Activated T-helper 17 cell treated with anti-CD3 and anti-CD28 coated beads, Interleukin-2, amount 50 U/mL, for 72 hours (primary cell): ENCODE results near the gene DDN. TPM values are rescaled to one million over a fixed set of nuclear protein-coding genes. Genes with fewer than 3 reads are reported as not detected.

Experiments used
- ATAC-seq: fragments of 150-1000 bp; cut with Tn5 transposase; replicated peaks from 2 replicates; pipeline ENCODE4 v1.10.0; 2021; ENCODE audit warnings: mild to moderate bottlenecking, moderate library complexity
- H3K27ac Mint-ChIP-seq: one replicate; pipeline ENCODE4 v1.8.0; 2022; ENCODE audit warnings: mixed read lengths
- H3K27me3 Mint-ChIP-seq: one replicate; pipeline ENCODE4 v1.8.0; 2022; ENCODE audit warnings: mixed read lengths
- H3K36me3 Mint-ChIP-seq: one replicate; pipeline ENCODE4 v1.8.0; 2022; ENCODE audit warnings: low read depth, mild to moderate bottlenecking, mixed read lengths
- H3K4me1 Mint-ChIP-seq: one replicate; pipeline ENCODE4 v1.8.0; 2022; ENCODE audit warnings: mixed read lengths
- H3K4me3 Mint-ChIP-seq: one replicate; pipeline ENCODE4 v1.8.0; 2022; ENCODE audit warnings: mild to moderate bottlenecking, mixed read lengths
- H3K9me3 Mint-ChIP-seq: one replicate; pipeline ENCODE4 v1.8.0; 2022; ENCODE audit warnings: mixed read lengths
- total RNA-seq, 2 donors: library from RNA; stranded (reverse); gene quantifications; one replicate each; pipeline ENCODE4 v1.2.3, GENCODE V29; 2022

DDN gene
- total RNA-seq, result 1 to 10 TPM in 1 of 2 donors, under 1 TPM in 1; 0.32 to 1.5 TPM

GRCh38 chr12:48999371-49000131 lies at the start of gene DDN:
DDN (minus strand) TSS chr12:48999375; CDS start chr12:48999287, 88 bp downstream.
- H3K9me3 Mint-ChIP-seq, result no peaks in the 10 kb centered on the region
- peak within 1 kb of the TSS; percentile 68 for H3K4me3 Mint-ChIP-seq
- H3K27ac Mint-ChIP-seq, result no peak within 1 kb of the TSS
- peaks cover 29% of the 10 kb centered on the region for H3K27me3 Mint-ChIP-seq
- peaks cover 14% of the 10 kb centered on the region for H3K4me1 Mint-ChIP-seq
- peak; percentile 49 for ATAC-seq
- H3K36me3 Mint-ChIP-seq, result peaks cover 45% of the 10 kb centered on the region

DNA sequence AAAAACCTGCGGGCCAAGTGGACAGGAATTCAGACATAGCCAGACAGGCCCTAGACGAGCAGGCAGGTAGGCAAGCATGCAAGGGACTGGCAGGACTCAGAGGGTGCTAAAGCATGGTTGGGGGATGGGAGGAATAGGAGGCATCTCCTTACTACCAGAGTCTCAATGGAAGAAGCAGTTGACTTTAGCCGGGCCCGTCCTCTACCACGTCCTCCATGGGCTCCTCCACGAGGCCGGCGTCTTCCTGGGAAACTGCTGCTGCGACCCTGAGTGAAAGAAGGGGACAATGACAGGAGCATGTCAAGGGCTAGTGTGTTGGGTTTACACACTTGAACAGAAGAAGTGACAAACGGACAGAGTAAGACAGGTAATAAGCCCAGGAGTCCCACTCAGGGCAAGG lies 49.8 kb upstream of the DDN start:
- no peak overlapping the region for H3K27ac Mint-ChIP-seq
- H3K36me3 Mint-ChIP-seq, result peaks cover 100% of the 10 kb centered on the region
- H3K27me3 Mint-ChIP-seq, result no peaks in the 10 kb centered on the region

GRCh38 chr12:49046129-49046895 lies 47.1 kb upstream of the DDN start:
- no peaks in the 10 kb centered on the region for H3K4me1 Mint-ChIP-seq
- no peak overlapping the region for H3K4me3 Mint-ChIP-seq
- H3K27me3 Mint-ChIP-seq, result no peaks in the 10 kb centered on the region
- H3K9me3 Mint-ChIP-seq, result no peaks in the 10 kb centered on the region
- no peak for ATAC-seq
- H3K27ac Mint-ChIP-seq, result no peak overlapping the region
- H3K36me3 Mint-ChIP-seq, result peaks cover 100% of the 10 kb centered on the region

More for the DNA sequence above, 49.8 kb upstream of the DDN start:
- Mint-ChIP-seq H3K9me3 (no peaks in the 10 kb centered on the region), H3K4me1 (peaks cover 6% of the 10 kb centered on the region), H3K4me3 (no peak overlapping the region)
- no peak for ATAC-seq

DNA sequence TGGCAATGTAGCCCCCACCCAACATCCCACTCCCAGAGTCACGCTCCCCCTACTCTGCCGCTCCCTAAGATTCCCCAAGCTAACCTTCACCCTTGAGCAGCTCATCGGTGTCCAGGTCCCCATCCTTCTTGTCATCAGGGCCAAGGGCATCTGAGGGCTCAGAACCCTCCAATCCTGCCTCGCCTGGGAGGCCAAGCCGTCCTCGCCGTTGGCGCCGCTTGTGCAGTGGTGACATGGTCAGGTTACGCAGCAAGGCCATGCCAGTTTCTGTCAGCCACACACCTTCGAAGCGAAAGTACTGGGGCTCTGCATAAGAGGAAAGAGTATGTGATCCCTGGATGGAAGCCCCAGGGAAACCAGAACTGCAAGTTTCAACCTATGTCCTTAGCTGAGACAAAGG lies 45.5 kb upstream of the DDN start:
- Mint-ChIP-seq H3K27me3 (no peaks in the 10 kb centered on the region), H3K27ac (no peak overlapping the region), H3K36me3 (peaks cover 98% of the 10 kb centered on the region), H3K4me1 (no peaks in the 10 kb centered on the region), H3K9me3 (no peaks in the 10 kb centered on the region), H3K4me3 (no peak overlapping the region)
- no peak for ATAC-seq

DNA sequence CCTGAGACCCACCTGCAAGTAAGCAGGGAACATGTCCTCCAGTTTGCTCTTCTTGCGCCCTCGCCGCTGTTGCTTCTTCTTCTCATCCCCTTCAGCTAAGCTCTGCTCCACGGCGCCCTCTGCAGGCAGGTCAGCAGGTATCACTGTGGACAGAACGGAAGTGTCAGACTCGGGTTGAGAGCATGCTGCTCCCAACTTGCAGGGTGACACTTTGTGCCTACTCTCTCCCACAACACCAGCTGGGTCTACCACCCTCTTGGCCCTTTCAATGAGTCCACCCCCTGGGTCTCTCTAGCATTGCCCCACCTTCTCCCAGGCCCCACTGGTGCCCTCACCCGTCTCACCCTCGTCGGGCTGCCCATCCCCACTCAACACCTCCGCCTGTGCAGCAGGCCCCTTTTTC lies 44.7 kb upstream of the DDN start:
- Mint-ChIP-seq H3K9me3 (no peaks in the 10 kb centered on the region), H3K4me1 (no peaks in the 10 kb centered on the region), H3K4me3 (no peak overlapping the region), H3K36me3 (peaks cover 98% of the 10 kb centered on the region), H3K27me3 (no peaks in the 10 kb centered on the region), H3K27ac (no peak overlapping the region)
- ATAC-seq, result peak; percentile 81

GRCh38 chr12:49043241-49043640 lies 44.1 kb upstream of the DDN start:
- H3K36me3 Mint-ChIP-seq, result peaks cover 98% of the 10 kb centered on the region
- H3K4me1 Mint-ChIP-seq, result no peaks in the 10 kb centered on the region
- no peak for ATAC-seq
- no peaks in the 10 kb centered on the region for H3K9me3 Mint-ChIP-seq
- H3K4me3 Mint-ChIP-seq, result no peak overlapping the region
- no peak overlapping the region for H3K27ac Mint-ChIP-seq
- no peaks in the 10 kb centered on the region for H3K27me3 Mint-ChIP-seq

DNA sequence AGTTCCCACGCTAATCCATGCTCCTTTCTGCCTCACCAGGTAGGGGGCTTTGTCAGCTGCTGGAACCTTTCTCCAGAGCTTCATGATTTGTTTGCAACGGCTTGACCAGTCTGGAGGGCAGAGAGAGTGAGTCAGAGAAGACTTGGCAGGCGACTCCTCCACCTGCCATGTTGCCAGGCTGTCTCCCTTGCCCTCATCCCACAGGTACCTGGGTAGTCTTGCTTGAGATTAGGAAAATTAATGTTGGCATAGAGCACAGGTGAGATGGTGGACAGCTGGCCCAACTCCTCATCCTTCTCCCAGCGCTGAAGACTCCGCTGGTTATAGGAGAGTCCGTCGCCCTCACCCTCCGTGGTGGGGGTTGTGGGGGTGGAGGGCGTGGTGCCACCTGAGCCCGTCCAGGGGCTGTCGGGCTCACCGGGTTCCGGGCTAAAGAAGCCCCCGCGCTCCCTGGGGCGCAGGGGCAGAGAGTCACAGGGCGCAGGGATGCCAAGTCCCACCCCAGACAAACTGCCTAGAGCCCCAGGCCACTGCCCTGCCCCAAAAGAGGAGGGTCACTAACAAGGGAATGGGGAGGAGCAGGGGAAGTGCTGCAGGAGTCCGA lies 42.8 kb upstream of the DDN start:
- Mint-ChIP-seq H3K9me3 (no peaks in the 10 kb centered on the region), H3K36me3 (peaks cover 92% of the 10 kb centered on the region), H3K27me3 (no peaks in the 10 kb centered on the region), H3K4me1 (peaks cover under 1% of the 10 kb centered on the region), H3K27ac (no peak overlapping the region), H3K4me3 (no peak overlapping the region)
- ATAC-seq, result no peak

DNA sequence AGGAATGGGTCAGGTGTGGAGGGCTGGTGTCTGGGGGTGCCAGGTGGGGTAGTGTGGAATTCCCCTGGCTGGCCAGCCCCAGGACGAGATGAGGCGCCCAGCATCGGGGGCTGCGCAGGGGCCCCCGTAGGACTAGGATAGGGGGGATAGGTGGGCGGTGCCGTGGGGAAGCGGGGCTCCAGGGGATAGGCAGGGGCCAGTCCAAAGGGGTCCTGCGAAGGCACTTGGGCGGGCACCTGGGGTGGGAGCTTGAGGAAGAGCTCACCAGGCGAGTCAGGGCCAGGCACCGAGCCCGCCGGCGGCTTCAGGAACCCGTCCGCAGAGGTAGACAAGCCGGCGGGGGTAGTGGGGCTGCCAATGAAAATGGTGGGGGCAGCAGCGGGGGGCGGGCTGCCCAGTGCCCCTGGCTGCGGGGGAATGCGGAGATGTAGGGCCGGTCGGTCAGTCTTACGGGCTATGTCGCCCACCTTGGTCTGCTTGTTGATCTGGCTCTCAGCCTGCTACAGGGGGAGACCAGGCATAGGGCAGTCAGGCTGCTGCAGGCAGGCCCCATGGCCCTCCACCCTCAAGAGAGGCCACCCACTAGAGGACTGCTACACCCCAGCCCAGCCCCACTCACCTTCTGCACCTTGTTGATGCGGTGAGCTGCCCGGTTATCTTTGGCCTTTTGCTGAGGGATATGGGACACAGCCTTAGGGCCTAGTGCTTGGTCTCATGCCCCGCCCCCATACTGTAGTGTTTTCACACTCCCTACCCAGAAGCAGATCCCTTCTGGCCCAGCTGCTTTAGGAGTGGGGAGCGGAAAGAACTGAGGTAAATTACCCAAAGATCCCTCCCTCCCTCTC lies 42.1 kb upstream of the DDN start:
- H3K27ac Mint-ChIP-seq, result no peak overlapping the region
- H3K9me3 Mint-ChIP-seq, result no peaks in the 10 kb centered on the region
- H3K4me1 Mint-ChIP-seq, result peaks cover 4% of the 10 kb centered on the region
- H3K36me3 Mint-ChIP-seq, result peaks cover 92% of the 10 kb centered on the region
- no peaks in the 10 kb centered on the region for H3K27me3 Mint-ChIP-seq
- no peak for ATAC-seq
- H3K4me3 Mint-ChIP-seq, result no peak overlapping the region

- Mint-ChIP-seq H3K36me3 (peaks cover 92% of the 10 kb centered on the region), H3K27me3 (no peaks in the 10 kb centered on the region), H3K4me1 (peaks cover 4% of the 10 kb centered on the region), H3K9me3 (no peaks in the 10 kb centered on the region), H3K27ac (no peak overlapping the region), H3K4me3 (no peak overlapping the region)
- ATAC-seq, result no peak
These were observed 41.2 kb upstream of the DDN start for GRCh38 chr12:49040364-49040855.

- H3K4me1 Mint-ChIP-seq, result peaks cover 4% of the 10 kb centered on the region
- H3K36me3 Mint-ChIP-seq, result peaks cover 92% of the 10 kb centered on the region
- no peak overlapping the region for H3K27ac Mint-ChIP-seq
- H3K9me3 Mint-ChIP-seq, result no peaks in the 10 kb centered on the region
- H3K27me3 Mint-ChIP-seq, result no peaks in the 10 kb centered on the region
- no peak for ATAC-seq
- no peak overlapping the region for H3K4me3 Mint-ChIP-seq
These were observed 40.5 kb upstream of the DDN start for GRCh38 chr12:49039421-49040363.

- Mint-ChIP-seq H3K9me3 (no peaks in the 10 kb centered on the region), H3K4me1 (peaks cover 4% of the 10 kb centered on the region), H3K4me3 (no peak overlapping the region), H3K27me3 (no peaks in the 10 kb centered on the region), H3K36me3 (peaks cover 91% of the 10 kb centered on the region), H3K27ac (no peak overlapping the region)
- no peak for ATAC-seq
These were observed 39.2 kb upstream of the DDN start for GRCh38 chr12:49038291-49038955.

GRCh38 chr12:49037947-49038237 lies 38.7 kb upstream of the DDN start:
- peaks cover 4% of the 10 kb centered on the region for H3K4me1 Mint-ChIP-seq
- no peaks in the 10 kb centered on the region for H3K27me3 Mint-ChIP-seq
- no peak for ATAC-seq
- peaks cover 88% of the 10 kb centered on the region for H3K36me3 Mint-ChIP-seq
- no peaks in the 10 kb centered on the region for H3K9me3 Mint-ChIP-seq
- no peak overlapping the region for H3K27ac Mint-ChIP-seq
- no peak overlapping the region for H3K4me3 Mint-ChIP-seq
